GM23248 (cell line): ENCODE data around the gene ZNF14.

Source experiments
- EZH2 ChIP-seq: fragments of 200-600 bp; sonication (generic); IDR thresholded peaks from 2 replicates; pipeline ENCODE4 v1.6.1; 2018; ENCODE audit warnings: antibody characterized with exemption, mild to moderate bottlenecking; ENCODE audit not compliant: insufficient read depth, poor library complexity, severe bottlenecking
- EZH2phosphoT487 ChIP-seq: fragments of 200-600 bp; sonication (generic); IDR thresholded peaks from 2 replicates; pipeline ENCODE4 v1.6.1; 2018; ENCODE audit warnings: antibody characterized with exemption, moderate library complexity, mild to moderate bottlenecking, low read depth; ENCODE audit not compliant: insufficient read depth

- TF ChIP-seq EZH2 (no peak), EZH2phosphoT487 (no peak)
Observed at GRCh38 chr19:19674315-19674714, 58.6 kb downstream of the ZNF14 start.
